ENCODE results near the gene RNF38. TPM values are rescaled to one million over a fixed set of nuclear protein-coding genes. Genes with fewer than 3 reads are reported as not detected.
"Not testable (repeated sequence)": the region's sequence is repeated elsewhere in the genome, so short reads cannot be mapped to it uniquely, and the experiment has no call there.

Gene RNF38
- total RNA-seq, 2 experiments from 2014 or later: 26.7 to 40.0 TPM

- H3K4me1 Mint-ChIP-seq; intact Hi-C loops (cut with DNase I, micrococcal nuclease); H3K9me3 Mint-ChIP-seq (ENCODE audit: low read depth); H3K36me3 Mint-ChIP-seq (ENCODE audit: low read depth); DNase-seq; H3K27ac Mint-ChIP-seq; H3K27me3 Mint-ChIP-seq; H3K4me3 Mint-ChIP-seq; POLR2A ChIA-PET; ATAC-seq: not testable (repeated sequence)
- CTCF ChIA-PET: interaction anchor here (0.7 to 1.8 kb wide), 3 partner anchors 8 to 1121 kb away, joined by 3 to 6 read pairs (median 4); no protein-coding TSS in a partner anchor
Observed at GRCh38 chr9:36294996-36295395, 105.1 kb downstream of the RNF38 start.

GRCh38 chr9:36293918-36294317 is 106.2 kb downstream of the RNF38 start:
- POLR2A ChIA-PET: no interaction called here
- intact Hi-C loops (cut with DNase I, micrococcal nuclease): no loop called here
- H3K4me1 Mint-ChIP-seq: no peaks in the 10 kb centered on the region
- H3K36me3 Mint-ChIP-seq (ENCODE audit: low read depth): no peaks in the 10 kb centered on the region
- CTCF ChIA-PET: no interaction called here
- H3K27ac Mint-ChIP-seq: no peak overlapping the region
- DNase-seq (no peak), ATAC-seq (no peak)
- H3K9me3 Mint-ChIP-seq (ENCODE audit: low read depth): no peaks in the 10 kb centered on the region
- no peak overlapping the region for H3K4me3 Mint-ChIP-seq
- no peaks in the 10 kb centered on the region for H3K27me3 Mint-ChIP-seq

GRCh38 chr9:36293171-36293570 is 106.9 kb downstream of the RNF38 start:
- intact Hi-C loops (cut with DNase I, micrococcal nuclease): no loop called here
- no peaks in the 10 kb centered on the region for H3K36me3 Mint-ChIP-seq (ENCODE audit: low read depth)
- ChIA-PET CTCF (no interaction called here), POLR2A (no interaction called here)
- no peaks in the 10 kb centered on the region for H3K9me3 Mint-ChIP-seq (ENCODE audit: low read depth)
- H3K4me1 Mint-ChIP-seq: no peaks in the 10 kb centered on the region
- H3K27me3 Mint-ChIP-seq: no peaks in the 10 kb centered on the region
- no peak for ATAC-seq
- H3K27ac Mint-ChIP-seq: no peak overlapping the region
- H3K4me3 Mint-ChIP-seq: no peak overlapping the region
- DNase-seq: no peak

GRCh38 chr9:36292641-36293040 is 107.4 kb downstream of the RNF38 start:
- ChIA-PET CTCF (no interaction called here), POLR2A (no interaction called here)
- intact Hi-C loops (cut with DNase I, micrococcal nuclease): no loop called here
- no peak for DNase-seq
- H3K4me3 Mint-ChIP-seq: no peak overlapping the region
- H3K27ac Mint-ChIP-seq: no peak overlapping the region
- H3K9me3 Mint-ChIP-seq (ENCODE audit: low read depth): no peaks in the 10 kb centered on the region
- no peak for ATAC-seq
- H3K27me3 Mint-ChIP-seq: no peaks in the 10 kb centered on the region
- H3K36me3 Mint-ChIP-seq (ENCODE audit: low read depth): no peaks in the 10 kb centered on the region
- H3K4me1 Mint-ChIP-seq: no peaks in the 10 kb centered on the region

DNA sequence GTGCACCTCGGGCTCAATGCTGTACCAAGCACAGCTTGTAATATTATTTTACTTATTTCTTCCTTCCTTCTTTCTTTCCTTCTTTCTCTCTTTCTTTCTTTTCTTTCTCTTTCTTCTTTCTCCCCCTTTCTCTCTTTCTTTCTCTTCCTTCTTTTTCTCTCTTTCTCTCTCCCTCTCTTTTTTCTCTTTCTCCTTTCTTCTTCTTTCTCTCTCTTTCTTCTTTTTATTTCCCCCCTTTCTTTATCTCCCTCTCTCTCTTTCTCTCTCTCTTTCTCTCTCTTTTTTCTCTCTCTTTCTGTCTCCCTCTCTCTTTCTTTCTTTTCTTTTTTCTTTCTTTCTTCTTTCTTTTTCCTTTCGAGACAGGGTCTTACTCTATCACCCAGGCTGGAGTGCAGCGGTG is 109.1 kb downstream of the RNF38 start:
- CTCF ChIA-PET: interaction anchor here (1.6 kb wide), 1 partner anchor 116 kb away, joined by 3 read pairs; no protein-coding TSS in a partner anchor
- ATAC-seq (no peak), DNase-seq (no peak)
- Mint-ChIP-seq H3K27me3 (no peaks in the 10 kb centered on the region), H3K27ac (no peak overlapping the region), H3K4me3 (no peak overlapping the region), H3K4me1 (no peaks in the 10 kb centered on the region), H3K36me3 (ENCODE audit: low read depth) (no peaks in the 10 kb centered on the region), H3K9me3 (ENCODE audit: low read depth) (no peaks in the 10 kb centered on the region)
- POLR2A ChIA-PET: interaction anchor here (0.8 kb wide), 1 partner anchor 84 kb away, joined by 3 read pairs; no protein-coding TSS in a partner anchor
- intact Hi-C loops (cut with DNase I, micrococcal nuclease): no loop called here

DNA sequence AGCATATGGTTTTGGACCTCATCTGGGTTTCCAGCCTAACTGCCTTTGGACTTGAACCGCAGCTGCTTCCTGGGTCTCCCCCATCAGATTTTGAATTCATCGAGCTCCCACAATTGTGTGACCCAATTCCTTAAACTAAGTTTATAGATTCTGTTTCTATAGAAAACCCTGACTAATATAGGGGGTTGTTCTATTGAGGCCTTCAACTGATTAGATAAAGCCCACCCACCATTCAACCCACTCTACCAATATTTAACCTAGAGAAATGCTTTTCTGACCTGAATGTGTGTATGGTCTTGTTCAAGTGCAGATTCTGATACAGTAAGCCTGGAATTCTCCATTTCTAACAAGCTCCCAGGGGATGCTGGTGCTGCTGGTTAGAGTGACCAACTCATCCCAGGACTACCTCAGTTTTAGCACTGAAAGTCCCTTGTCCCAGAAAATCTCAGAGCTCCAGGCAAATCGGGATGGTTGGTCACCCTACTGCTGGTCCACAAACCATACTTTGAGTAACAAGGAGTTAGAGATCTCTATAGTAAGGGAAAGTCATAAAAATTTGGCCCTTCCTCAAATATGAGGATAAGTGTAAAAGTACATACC is 110.1 kb downstream of the RNF38 start:
- Mint-ChIP-seq H3K36me3 (ENCODE audit: low read depth) (no peaks in the 10 kb centered on the region), H3K4me3 (no peak overlapping the region), H3K27ac (no peak overlapping the region), H3K4me1 (no peaks in the 10 kb centered on the region), H3K27me3 (no peaks in the 10 kb centered on the region), H3K9me3 (ENCODE audit: low read depth) (no peaks in the 10 kb centered on the region)
- ATAC-seq (no peak), DNase-seq (no peak)
- intact Hi-C loops (cut with DNase I, micrococcal nuclease): loop anchor here in 1 of 2 experiments (10.0 kb wide), 1 partner anchor 65 kb away; no protein-coding TSS in a partner anchor
- CTCF ChIA-PET: interaction anchor here (1.6 kb wide), 1 partner anchor 117 kb away, joined by 3 read pairs; no protein-coding TSS in a partner anchor
- POLR2A ChIA-PET: interaction anchor here (0.8 kb wide), 1 partner anchor 83 kb away, joined by 3 read pairs; no protein-coding TSS in a partner anchor

GRCh38 chr9:36288070-36288469 is 112.0 kb downstream of the RNF38 start:
- DNase-seq (no peak), ATAC-seq (no peak)
- Mint-ChIP-seq H3K4me1 (no peaks in the 10 kb centered on the region), H3K36me3 (ENCODE audit: low read depth) (no peaks in the 10 kb centered on the region), H3K9me3 (ENCODE audit: low read depth) (no peaks in the 10 kb centered on the region), H3K27me3 (no peaks in the 10 kb centered on the region), H3K4me3 (no peak overlapping the region), H3K27ac (no peak overlapping the region)
- ChIA-PET POLR2A (no interaction called here), CTCF (no interaction called here)
- intact Hi-C loops (cut with DNase I, micrococcal nuclease): loop anchor here in 1 of 2 experiments (10.0 kb wide), 1 partner anchor 63 kb away; no protein-coding TSS in a partner anchor

Other genes starting within 250 kb of the RNF38 start
- not detected for gene CCIN, start 230.9 kb downstream of the RNF38 start, total RNA-seq
- 100 to 1,000 TPM; 123 to 133 TPM for gene CLTA, start 209.3 kb downstream of the RNF38 start, total RNA-seq
- 10 to 100 TPM; 17.0 to 19.0 TPM for gene GNE, start 141.8 kb downstream of the RNF38 start, total RNA-seq
- 10 to 100 TPM; 63.9 to 66.1 TPM for gene MELK, start 172.6 kb upstream of the RNF38 start, total RNA-seq

Data from activated CD4-positive, alpha-beta T cell treated with anti-CD3 and anti-CD28 coated beads for 36 hours (primary cell).